Glomerular endothelial cell (primary cell): Measurements from ENCODE around the gene NCAPH2. TPM values are rescaled to one million over a fixed set of nuclear protein-coding genes. Genes with fewer than 3 reads are reported as not detected.

Source experiments
- DNase-seq: peaks from one replicate; pipeline ENCODE4 v3.0.0-alpha.2; 2011; ENCODE audit warnings: low read depth, low spot score; ENCODE audit errors: extremely low read depth
- total RNA-seq: library from RNA; depleted of rRNA; stranded (reverse); fragments of >200 nt; gene quantifications from 2 replicates; pipeline ENCODE4 v1.2.3, GENCODE V29; 2015

NCAPH2 gene
- total RNA-seq, 1 donor from 2014 or later = 30.9 TPM

DNA sequence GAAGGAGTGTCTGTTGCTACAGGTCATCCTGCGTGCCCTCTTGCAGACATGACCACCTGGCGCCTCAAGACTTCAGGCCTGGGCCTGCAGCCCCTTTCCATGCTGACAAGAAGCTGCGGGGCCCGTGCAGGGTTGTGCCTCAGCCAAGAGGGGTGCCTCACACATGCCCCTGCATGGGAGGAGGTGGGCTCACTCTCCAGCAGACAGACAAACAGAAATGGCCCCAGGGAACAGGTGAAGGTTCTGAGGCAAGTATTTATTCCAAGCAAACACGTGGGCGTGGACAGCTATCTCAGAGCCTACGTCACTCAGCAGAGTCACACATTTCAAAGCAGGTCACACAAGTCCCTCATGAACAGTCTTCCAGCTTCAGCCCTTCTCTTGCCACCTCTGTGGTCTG, 60.6 kb downstream of the NCAPH2 start:
- DNase-seq = no peak

DNA sequence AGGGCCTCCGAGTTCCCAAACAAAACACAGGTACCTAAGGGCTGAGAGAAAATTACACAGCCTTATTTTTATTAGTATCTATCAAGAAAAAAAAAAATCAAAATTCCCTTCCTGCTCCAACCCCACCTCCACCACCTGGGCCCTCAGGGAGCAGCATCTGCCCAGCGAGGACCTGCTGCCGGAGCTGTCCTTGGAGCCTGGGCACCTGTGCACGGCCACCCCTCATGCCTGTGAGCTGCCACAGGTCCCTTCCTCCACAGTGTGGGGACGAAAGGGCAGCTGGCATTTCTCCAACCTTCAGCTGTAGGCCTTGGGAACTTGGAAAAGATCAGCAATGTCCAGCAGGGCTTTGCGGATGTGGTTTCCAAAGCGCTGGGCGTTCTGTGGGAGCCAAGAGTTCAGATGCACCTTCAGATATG, 61.0 kb downstream of the NCAPH2 start:
- DNase-seq = no peak

DNA sequence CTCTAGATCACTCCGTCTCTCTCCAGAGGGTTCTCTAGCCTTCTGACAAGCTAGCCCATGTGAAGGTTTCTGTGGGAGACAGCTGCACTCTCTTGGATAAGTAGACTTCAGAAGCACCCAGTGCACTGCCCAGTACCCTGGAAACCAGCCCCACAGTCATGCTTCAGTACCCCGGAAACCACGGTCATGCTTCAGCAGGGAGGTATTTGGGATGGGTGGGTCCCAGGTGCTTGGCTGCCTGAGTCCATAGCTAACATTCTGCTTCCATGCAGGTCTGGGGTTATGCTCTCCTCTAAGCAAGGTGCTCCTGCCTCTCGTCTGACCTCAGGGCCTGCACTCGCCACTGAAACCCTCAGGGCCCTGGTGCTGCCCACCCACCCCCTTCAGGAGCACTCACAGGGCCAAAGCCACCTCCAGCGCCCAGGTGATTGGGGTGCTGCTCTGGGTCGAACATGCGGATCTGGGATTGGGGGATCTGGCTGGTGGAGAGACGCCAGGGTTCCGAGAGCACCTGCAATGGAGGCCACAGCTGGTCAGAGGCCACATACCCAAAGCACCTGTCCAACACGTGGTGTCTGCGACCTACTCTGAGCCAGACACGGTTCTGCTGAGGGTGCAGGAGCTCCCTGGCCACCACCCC, 62.0 kb downstream of the NCAPH2 start:
- no peak for DNase-seq

DNA sequence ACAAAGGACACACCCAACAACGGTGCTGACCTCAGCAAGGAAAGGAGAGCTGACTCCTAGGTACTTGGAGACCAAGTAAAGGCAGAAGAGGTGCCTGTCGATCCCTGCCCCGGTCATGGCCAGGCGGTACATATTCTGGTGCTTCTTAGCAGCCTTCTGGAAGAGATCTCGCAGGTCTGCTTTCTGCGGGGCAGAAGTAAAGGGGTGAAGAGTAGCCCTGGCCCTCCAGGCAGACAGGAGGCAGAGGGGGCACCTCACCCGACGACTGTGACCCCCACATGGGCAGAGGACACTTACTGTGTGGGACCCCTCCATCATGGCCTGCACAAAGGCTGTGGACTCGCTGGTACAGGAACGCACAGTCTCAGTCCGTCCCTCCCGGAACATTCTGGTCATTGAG, 62.8 kb downstream of the NCAPH2 start:
- no peak for DNase-seq

DNA sequence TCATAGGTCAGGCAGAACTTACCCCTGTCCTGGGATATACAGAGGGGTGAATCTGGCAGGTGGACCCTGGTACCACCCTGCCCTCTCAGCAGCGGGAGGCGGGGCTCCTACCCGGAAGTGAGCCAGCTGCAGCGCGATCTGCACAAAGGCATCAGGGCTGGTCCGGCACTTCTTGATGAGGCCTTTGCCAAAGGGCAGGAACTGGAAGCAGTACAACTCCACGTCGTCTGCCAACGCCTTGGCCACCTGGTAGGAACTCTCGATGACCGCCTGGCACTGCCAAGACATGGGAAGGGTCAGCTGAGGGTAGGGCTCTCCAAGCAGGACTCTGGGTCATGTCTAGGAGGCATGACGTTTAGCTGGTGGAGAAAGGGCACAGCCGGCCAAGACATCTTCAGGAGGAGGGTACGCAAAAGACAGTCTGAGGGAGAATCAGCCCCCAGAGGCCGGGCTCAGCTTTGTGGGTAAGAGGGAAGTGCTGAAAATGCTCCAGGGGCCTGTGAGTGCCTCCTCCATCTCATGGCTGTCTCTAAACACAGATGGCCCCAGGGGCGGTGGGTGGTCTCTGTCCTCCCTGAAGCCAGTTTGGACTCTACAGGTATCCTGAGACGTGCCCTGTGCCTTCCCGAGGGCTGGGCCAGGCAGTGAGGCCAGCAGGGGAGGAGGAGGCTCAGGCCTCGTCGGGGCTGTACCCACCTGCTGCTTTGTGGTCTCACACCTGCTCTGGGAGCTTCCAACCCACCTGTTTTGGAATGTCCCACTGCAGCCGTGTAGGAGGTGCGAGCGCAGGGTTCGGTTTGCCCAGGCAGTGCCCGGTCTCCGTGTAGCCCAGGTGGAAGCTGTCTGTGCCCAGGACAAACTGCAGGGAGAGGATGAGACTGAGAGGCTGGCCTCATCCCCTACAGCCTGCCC, 63.5 kb downstream of the NCAPH2 start:
- DNase-seq = no peak

DNA sequence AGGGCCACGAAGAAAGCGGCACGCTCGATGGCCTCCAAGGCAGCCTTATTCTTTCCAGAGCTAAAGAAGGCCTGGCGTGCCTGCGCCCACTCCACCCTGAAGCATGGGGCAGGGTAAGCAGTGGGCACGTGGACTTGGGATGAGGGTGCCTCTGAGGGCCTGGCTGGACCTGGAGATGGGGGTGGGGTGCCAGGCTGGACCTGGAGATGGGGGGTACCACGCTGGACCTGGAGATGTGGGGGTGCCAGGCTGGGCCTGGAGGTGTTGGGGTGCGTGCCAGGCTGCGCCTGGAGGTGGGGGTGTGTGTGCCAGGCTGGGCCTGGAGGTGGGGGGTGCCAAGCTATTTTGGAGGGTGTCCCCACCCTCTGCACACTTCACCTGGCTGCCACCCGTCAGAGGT, 64.9 kb downstream of the NCAPH2 start:
- no peak for DNase-seq

DNA sequence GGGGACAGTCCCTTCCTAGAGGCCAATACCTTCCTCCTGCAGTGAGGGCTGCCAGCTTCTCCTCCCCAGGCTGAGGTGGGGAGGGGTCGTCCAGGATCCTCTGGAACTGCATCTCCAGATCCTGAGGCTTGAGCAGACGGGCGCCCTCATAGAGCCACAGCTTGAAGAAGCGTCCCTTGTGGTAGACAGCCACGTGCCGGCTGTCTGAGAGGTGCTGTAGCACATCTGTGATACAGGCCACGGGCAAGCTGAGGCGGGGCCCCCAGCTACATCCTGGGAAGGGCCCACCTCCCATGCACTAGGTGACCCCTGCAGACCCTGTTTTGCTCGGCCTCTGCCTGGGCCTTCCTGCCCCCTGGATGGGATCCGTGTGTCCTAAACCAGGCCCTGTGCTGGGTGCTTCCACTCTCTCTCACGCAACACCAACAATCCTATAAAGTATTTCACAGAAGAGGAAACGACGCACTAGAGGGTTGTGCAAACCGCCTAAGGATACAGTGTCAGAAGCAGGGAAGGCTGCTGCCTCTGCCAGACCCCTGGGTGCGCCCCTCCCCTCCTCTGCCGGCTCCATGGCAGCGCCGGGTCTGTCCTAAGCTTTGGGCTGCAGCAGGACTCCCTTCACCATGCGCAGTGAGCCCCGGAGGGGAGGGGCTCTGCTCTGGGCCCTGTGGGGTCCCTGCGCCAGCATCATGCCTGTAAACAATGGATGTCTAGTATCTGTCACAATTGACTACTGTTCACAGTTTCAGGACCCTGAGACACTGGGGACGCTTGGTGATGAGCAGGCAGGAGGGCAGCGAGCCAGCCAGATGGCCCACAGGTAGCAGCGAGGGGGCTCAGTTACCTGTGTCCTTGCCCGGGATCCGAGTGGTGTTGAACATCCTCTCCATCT, 65.7 kb downstream of the NCAPH2 start:
- DNase-seq = no peak

DNA sequence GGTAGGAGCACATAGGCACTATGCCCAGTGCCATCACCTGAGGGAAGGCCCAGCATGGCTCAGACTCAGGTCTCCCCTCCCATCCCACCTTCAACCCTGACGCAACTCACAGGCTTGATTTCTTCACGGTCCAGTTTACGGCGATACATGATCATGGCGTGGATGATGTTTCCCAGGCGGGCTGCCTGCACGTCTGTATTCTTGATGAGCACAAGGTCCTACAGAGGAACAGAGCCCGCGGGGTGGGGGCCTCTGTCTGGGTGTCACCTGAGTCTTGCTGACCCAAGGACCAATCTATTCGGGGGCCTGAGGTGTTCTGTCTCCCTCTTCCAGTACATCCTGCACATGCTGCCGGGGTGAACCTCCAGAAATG, 66.3 kb downstream of the NCAPH2 start:
- no peak for DNase-seq

Other genes starting within 250 kb of the NCAPH2 start
- 72.5 and 74.8 TPM in 2 replicates for gene MAPK12, start 246.5 kb upstream of the NCAPH2 start, total RNA-seq
- 34.5 and 39.3 TPM in 2 replicates for gene MAPK11, start 237.8 kb upstream of the NCAPH2 start, total RNA-seq
- gene PLXNB2, start 200.6 kb upstream of the NCAPH2 start, total RNA-seq = 130 and 233 TPM in 2 replicates
- gene DENND6B, start 181.2 kb upstream of the NCAPH2 start, total RNA-seq = 6.4 and 15.2 TPM in 2 replicates
- gene PPP6R2, start 164.9 kb upstream of the NCAPH2 start, total RNA-seq = 46.5 and 67.4 TPM in 2 replicates
- 53.7 and 66.0 TPM in 2 replicates for gene SBF1, start 33.2 kb upstream of the NCAPH2 start, total RNA-seq
- 3.1 and 5.4 TPM in 2 replicates for gene ADM2, start 26.7 kb upstream of the NCAPH2 start, total RNA-seq
- not detected in 2 replicates for gene MIOX, start 21.4 kb upstream of the NCAPH2 start, total RNA-seq
- 82.2 and 93.8 TPM in 2 replicates for gene LMF2, start 522 bp upstream of the NCAPH2 start, total RNA-seq
- 2.6 and 7.3 TPM in 2 replicates for gene SCO2, start 17.4 kb downstream of the NCAPH2 start, total RNA-seq
- 11.3 and 23.9 TPM in 2 replicates for gene TYMP, start 21.8 kb downstream of the NCAPH2 start, total RNA-seq
- not detected in 2 replicates for gene KLHDC7B, start 37.7 kb downstream of the NCAPH2 start, total RNA-seq
- 1.7 and 2.6 TPM in 2 replicates for gene SYCE3, start 54.7 kb downstream of the NCAPH2 start, total RNA-seq
- 10.7 TPM in 1 of 2 replicates, not detected in the other for gene CPT1B, start 70.2 kb downstream of the NCAPH2 start, total RNA-seq
- 42.7 and 60.4 TPM in 2 replicates for gene CHKB, start 74.6 kb downstream of the NCAPH2 start, total RNA-seq
- gene MAPK8IP2, start 92.6 kb downstream of the NCAPH2 start, total RNA-seq = 0.29 and 0.58 TPM in 2 replicates
- gene ARSA, start 119.9 kb downstream of the NCAPH2 start, total RNA-seq = 59.4 and 73.5 TPM in 2 replicates
- 51.9 and 103 TPM in 2 replicates for gene SHANK3, start 164.6 kb downstream of the NCAPH2 start, total RNA-seq
- gene ACR, start 230.0 kb downstream of the NCAPH2 start, total RNA-seq = 0.76 TPM in 1 of 2 replicates, not detected in the other